Epithelial cell of proximal tubule (primary cell): ENCODE measurements around the gene AAK1. TPM values are rescaled to one million over a fixed set of nuclear protein-coding genes. Genes with fewer than 3 reads are reported as not detected.

Experiments
- DNase-seq: peaks from one replicate; pipeline ENCODE4 v3.0.0-alpha.2; 2011; ENCODE audit warnings: low read depth
- H3K4me3 ChIP-seq: 2 replicates; pipeline ENCODE4 v1.5.1; 2011; ENCODE audit warnings: low read depth, mild to moderate bottlenecking, low read length
- CTCF ChIP-seq: conservative IDR thresholded peaks from 2 replicates; pipeline ENCODE4 v1.5.1; 2012; ENCODE audit warnings: low read depth, mild to moderate bottlenecking, low read length
- total RNA-seq: library from RNA; depleted of rRNA; stranded (reverse); fragments of >200 nt; gene quantifications from 2 replicates; pipeline ENCODE4 v1.2.3, GENCODE V29; 2015

The AAK1 gene
- total RNA-seq, 1 donor from 2014 or later = 32.2 TPM

GRCh38 chr2:69469784-69470183, 173.8 kb downstream of the AAK1 start:
- H3K4me3 ChIP-seq = no peak overlapping the region
- DNase-seq = no peak
- no peak for TF ChIP-seq CTCF

GRCh38 chr2:69469375-69469774, 174.2 kb downstream of the AAK1 start:
- no peak for TF ChIP-seq CTCF
- H3K4me3 ChIP-seq = no peak overlapping the region
- DNase-seq = no peak

GRCh38 chr2:69466728-69467127, 176.8 kb downstream of the AAK1 start:
- no peak for DNase-seq
- H3K4me3 ChIP-seq = no peak overlapping the region

DNA sequence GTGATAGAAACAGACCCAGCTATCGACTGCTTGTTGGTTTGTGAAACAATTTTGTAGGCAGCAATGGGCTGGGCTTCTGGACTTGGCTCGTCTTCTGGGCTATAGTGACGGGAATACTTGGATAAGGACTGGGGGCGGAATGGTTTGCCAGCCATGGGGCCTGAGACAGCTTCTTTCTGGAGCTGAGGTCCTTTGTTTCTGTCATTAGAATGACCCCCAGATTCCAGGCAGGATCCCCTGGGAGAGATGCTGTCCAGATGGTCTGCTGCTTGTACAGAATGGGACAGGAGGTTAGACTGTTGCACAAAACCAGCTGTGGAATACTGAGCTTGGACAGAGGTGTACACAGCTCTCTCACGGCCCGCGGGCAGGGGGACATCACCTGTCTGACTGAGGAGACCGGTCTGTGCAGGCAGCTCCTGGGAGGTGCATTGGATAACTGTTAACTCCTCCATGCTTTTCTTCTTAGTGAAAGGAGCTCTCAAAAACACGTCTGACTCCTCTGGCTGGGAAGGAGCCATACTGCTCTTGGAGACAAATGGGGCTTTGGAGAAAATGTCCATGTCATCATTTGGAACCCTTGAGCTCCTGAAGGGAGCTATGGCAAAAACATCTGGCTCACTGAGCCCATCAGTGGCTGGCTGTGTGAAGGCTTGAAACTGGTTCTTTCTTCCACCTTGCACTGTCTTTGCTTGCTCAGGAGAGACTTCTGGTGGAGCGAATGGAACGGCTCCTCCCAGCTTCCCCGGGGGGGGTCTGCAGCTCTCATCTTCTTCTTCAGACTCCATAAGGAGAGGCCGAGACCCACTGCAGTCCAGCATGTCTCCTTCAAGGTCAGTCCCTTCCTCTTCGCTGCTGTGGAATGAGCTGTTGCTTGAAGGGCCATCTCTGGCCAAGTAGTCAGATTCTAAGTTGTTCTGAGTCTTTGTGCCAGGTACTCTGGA, 177.8 kb downstream of the AAK1 start:
- DNase-seq = no peak
- no peak for TF ChIP-seq CTCF

More at GRCh38 chr2:69466728-69467127, 176.8 kb downstream of the AAK1 start:
- TF ChIP-seq CTCF = no peak

GRCh38 chr2:69464575-69464974, 179.0 kb downstream of the AAK1 start:
- no peak for DNase-seq
- TF ChIP-seq CTCF = no peak
- H3K4me3 ChIP-seq = no peak overlapping the region

More for the DNA sequence above, 177.8 kb downstream of the AAK1 start:
- H3K4me3 ChIP-seq = no peak overlapping the region

GRCh38 chr2:69462780-69463179, 180.8 kb downstream of the AAK1 start:
- no peak for TF ChIP-seq CTCF
- no peak for DNase-seq
- H3K4me3 ChIP-seq = no peak overlapping the region
